GM23338 (cell line): ENCODE data around the gene ATP13A1. TPM values are rescaled to one million over a fixed set of nuclear protein-coding genes. Genes with fewer than 3 reads are reported as not detected.

Experiments used
- ATAC-seq: fragments of 200-7000 bp; cut with Tn5 transposase; 3 replicates; pipeline ENCODE4 v1.9.1; 2020
- DNase-seq: peaks from one replicate; pipeline ENCODE4 v3.0.0-alpha.2; 2015; ENCODE audit warnings: low spot score
- H2AFZ ChIP-seq: fragments of 200-600 bp; sonication (generic); 2 replicates; pipeline ENCODE4 v1.8.0; 2016; ENCODE audit warnings: antibody characterized with exemption, mild to moderate bottlenecking, moderate library complexity
- H3F3A ChIP-seq: fragments of 200-600 bp; sonication (generic); replicated peaks from 2 replicates; pipeline ENCODE4 v1.8.0; 2017; ENCODE audit warnings: antibody characterized with exemption, mixed run types, low read depth
- H3K27ac ChIP-seq: fragments of 200-600 bp; sonication (generic); 2 replicates; pipeline ENCODE4 v1.6.1; 2016; ENCODE audit warnings: low read depth
- H3K27me3 ChIP-seq: fragments of 200-600 bp; sonication (generic); 2 replicates; pipeline ENCODE4 v1.8.0; 2016; ENCODE audit warnings: mild to moderate bottlenecking, mixed run types, moderate library complexity; ENCODE audit not compliant: insufficient read depth
- H3K36me3 ChIP-seq: fragments of 200-600 bp; sonication (generic); 2 replicates; pipeline ENCODE4 v1.8.0; 2016; ENCODE audit warnings: mild to moderate bottlenecking; ENCODE audit not compliant: insufficient read depth
- H3K4me1 ChIP-seq: fragments of 200-600 bp; sonication (generic); 2 replicates; pipeline ENCODE4 v1.8.0; 2016; ENCODE audit warnings: mild to moderate bottlenecking, moderate library complexity; ENCODE audit not compliant: insufficient read depth
- H3K4me2 ChIP-seq: fragments of 200-600 bp; sonication (generic); 2 replicates; pipeline ENCODE4 v1.7.1; 2017; ENCODE audit warnings: mixed run types
- H3K4me3 ChIP-seq: fragments of 200-600 bp; sonication (generic); 2 replicates; pipeline ENCODE4 v1.6.1; 2016; ENCODE audit warnings: mixed run types
- H3K79me2 ChIP-seq: fragments of 200-600 bp; sonication (generic); replicated peaks from 2 replicates; pipeline ENCODE4 v1.8.0; 2017; ENCODE audit warnings: mild to moderate bottlenecking; ENCODE audit not compliant: insufficient read depth
- H3K9me2 ChIP-seq: fragments of 200-600 bp; sonication (generic); 2 replicates; pipeline ENCODE4 v1.8.0; 2017; ENCODE audit not compliant: insufficient read depth
- H4K20me1 ChIP-seq: fragments of 200-600 bp; sonication (generic); replicated peaks from 2 replicates; pipeline ENCODE4 v1.8.0; 2017; ENCODE audit warnings: mild to moderate bottlenecking; ENCODE audit not compliant: insufficient read depth
- H3K27ac Mint-ChIP-seq: 2 replicates; pipeline ENCODE4 v1.8.0; 2020; ENCODE audit warnings: inconsistent platforms, mild to moderate bottlenecking, moderate library complexity, mixed read lengths
- H3K27me3 Mint-ChIP-seq: 3 replicates; pipeline ENCODE4 v1.8.0; 2022; ENCODE audit warnings: low read depth, mild to moderate bottlenecking, moderate library complexity, mixed read lengths, inconsistent platforms; ENCODE audit not compliant: insufficient read depth, poor library complexity
- H3K36me3 Mint-ChIP-seq: 3 replicates; pipeline ENCODE4 v1.8.0; 2021; ENCODE audit warnings: low read depth, mild to moderate bottlenecking, inconsistent platforms, moderate library complexity, mixed read lengths
- H3K4me1 Mint-ChIP-seq: 3 replicates; pipeline ENCODE4 v1.8.0; 2020; ENCODE audit warnings: mild to moderate bottlenecking, inconsistent platforms, mixed read lengths
- H3K4me3 Mint-ChIP-seq: 3 replicates; pipeline ENCODE4 v1.8.0; 2021; ENCODE audit warnings: moderate library complexity, mild to moderate bottlenecking, inconsistent platforms, mixed read lengths
- H3K9me3 Mint-ChIP-seq: 3 replicates; pipeline ENCODE4 v1.8.0; 2020; ENCODE audit warnings: moderate library complexity, mild to moderate bottlenecking, inconsistent platforms, mixed read lengths
- CREB1 ChIP-seq: fragments of 250-450 bp; sonication (Bioruptor Pico); IDR thresholded peaks from 2 replicates; pipeline ENCODE4 v1.5.0; 2020; ENCODE audit warnings: low read depth, mild to moderate bottlenecking, moderate library complexity
- EZH2phosphoT487 ChIP-seq: fragments of 200-600 bp; sonication (generic); IDR thresholded peaks from one replicate; pipeline ENCODE4 v1.8.1; 2018; ENCODE audit warnings: antibody characterized with exemption; ENCODE audit not compliant: unreplicated experiment
- NANOG ChIP-seq: IDR thresholded peaks from 2 replicates; pipeline ENCODE4 v1.6.1; 2016; ENCODE audit warnings: antibody characterized with exemption, borderline replicate concordance
- ZNF114 ChIP-seq: fragments of 250-450 bp; sonication (Bioruptor Pico); IDR thresholded peaks from 2 replicates; pipeline ENCODE4 v1.5.0; 2020; ENCODE audit warnings: mild to moderate bottlenecking, moderate library complexity
- ZNF331 ChIP-seq: fragments of 250-450 bp; sonication (Bioruptor Pico); IDR thresholded peaks from 2 replicates; pipeline ENCODE4 v1.5.0; 2020; ENCODE audit warnings: low read depth, mild to moderate bottlenecking, moderate library complexity
- polyA plus RNA-seq: library from polyadenylated mRNA; unstranded; fragments of >200 nt; fragmentation: Nextera tagmentation; extraction: Ambion mirVana; gene quantifications from 2 replicates; pipeline ENCODE4 v1.2.1, GENCODE V29; 2016
- total RNA-seq: library from RNA; depleted of rRNA; stranded (reverse); fragments of >200 nt; shearing (Covaris generic); gene quantifications from 2 replicates; pipeline ENCODE4 v1.2.3, GENCODE V29; 2014
- TF ChIP-seq, protein P1 (sequence below): IDR thresholded peaks from one replicate; pipeline ENCODE4 v1.6.1; 2018; ENCODE audit warnings: antibody characterized with exemption; ENCODE audit not compliant: unreplicated experiment
- TF ChIP-seq, protein P2 (sequence below): IDR thresholded peaks from 2 replicates; pipeline ENCODE4 v1.6.1; 2016; ENCODE audit warnings: antibody characterized with exemption

The ATP13A1 gene
- total and polyA plus RNA-seq, 2 experiments from 2014 or later = 38.1 to 307 TPM

DNA sequence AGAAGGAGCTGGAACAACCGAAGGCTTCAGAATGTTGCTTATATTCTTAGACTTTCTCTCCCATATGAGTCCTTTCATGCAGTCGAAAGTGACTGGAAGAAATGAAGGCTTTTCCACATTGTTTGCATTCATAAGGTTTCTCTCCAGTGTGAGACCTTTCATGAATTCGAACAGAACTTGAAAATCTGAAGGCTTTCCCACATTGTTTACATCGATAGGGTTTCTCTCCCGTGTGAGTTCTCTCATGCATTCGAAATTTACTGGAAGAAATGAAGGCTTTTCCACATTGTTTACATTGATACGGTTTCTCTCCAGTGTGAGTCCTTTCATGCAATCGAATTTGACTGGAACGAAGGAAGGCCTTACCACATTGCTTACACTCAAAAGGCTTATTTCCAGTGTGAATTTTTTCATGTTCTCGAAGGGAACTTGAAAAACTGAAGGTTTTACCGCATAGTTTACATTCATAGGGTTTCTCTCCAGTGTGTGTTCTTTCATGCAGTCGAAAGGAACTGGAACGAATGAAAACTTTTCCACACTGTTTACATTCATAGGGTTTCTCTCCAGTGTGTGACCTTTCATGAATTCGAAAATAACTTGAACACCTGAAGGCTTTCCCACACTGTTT lies 47.9 kb upstream of the ATP13A1 start:
- H3K27me3 Mint-ChIP-seq = peaks cover 4% of the 10 kb centered on the region
- peaks cover 57% of the 10 kb centered on the region for H3K36me3 ChIP-seq
- H3K4me1 ChIP-seq = no peaks in the 10 kb centered on the region
- peak; percentile 22 for DNase-seq
- H3K27ac ChIP-seq = no peak overlapping the region
- peaks cover 99% of the 10 kb centered on the region for H3K9me3 Mint-ChIP-seq
- no peak overlapping the region for H3K4me3 Mint-ChIP-seq
- H3K4me1 Mint-ChIP-seq = no peaks in the 10 kb centered on the region
- H3K79me2 ChIP-seq = peaks cover 14% of the 10 kb centered on the region
- peak overlapping the region; percentile 40; the same call in 1 of the 2 replicates for H3K4me3 ChIP-seq
- peaks cover 9% of the 10 kb centered on the region for H3F3A ChIP-seq
- no peak for ATAC-seq
- no peak overlapping the region for H3K27ac Mint-ChIP-seq
- no peak for TF ChIP-seq CREB1
- TF ChIP-seq, protein P1, sequence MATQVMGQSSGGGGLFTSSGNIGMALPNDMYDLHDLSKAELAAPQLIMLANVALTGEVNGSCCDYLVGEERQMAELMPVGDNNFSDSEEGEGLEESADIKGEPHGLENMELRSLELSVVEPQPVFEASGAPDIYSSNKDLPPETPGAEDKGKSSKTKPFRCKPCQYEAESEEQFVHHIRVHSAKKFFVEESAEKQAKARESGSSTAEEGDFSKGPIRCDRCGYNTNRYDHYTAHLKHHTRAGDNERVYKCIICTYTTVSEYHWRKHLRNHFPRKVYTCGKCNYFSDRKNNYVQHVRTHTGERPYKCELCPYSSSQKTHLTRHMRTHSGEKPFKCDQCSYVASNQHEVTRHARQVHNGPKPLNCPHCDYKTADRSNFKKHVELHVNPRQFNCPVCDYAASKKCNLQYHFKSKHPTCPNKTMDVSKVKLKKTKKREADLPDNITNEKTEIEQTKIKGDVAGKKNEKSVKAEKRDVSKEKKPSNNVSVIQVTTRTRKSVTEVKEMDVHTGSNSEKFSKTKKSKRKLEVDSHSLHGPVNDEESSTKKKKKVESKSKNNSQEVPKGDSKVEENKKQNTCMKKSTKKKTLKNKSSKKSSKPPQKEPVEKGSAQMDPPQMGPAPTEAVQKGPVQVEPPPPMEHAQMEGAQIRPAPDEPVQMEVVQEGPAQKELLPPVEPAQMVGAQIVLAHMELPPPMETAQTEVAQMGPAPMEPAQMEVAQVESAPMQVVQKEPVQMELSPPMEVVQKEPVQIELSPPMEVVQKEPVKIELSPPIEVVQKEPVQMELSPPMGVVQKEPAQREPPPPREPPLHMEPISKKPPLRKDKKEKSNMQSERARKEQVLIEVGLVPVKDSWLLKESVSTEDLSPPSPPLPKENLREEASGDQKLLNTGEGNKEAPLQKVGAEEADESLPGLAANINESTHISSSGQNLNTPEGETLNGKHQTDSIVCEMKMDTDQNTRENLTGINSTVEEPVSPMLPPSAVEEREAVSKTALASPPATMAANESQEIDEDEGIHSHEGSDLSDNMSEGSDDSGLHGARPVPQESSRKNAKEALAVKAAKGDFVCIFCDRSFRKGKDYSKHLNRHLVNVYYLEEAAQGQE = no peak
- no peaks in the 10 kb centered on the region for H3K27me3 ChIP-seq
- no peaks in the 10 kb centered on the region for H4K20me1 ChIP-seq
- no peak overlapping the region for H2AFZ ChIP-seq
- H3K9me2 ChIP-seq = no peaks in the 10 kb centered on the region
- H3K4me2 ChIP-seq = no peak overlapping the region
- peaks cover 97% of the 10 kb centered on the region for H3K36me3 Mint-ChIP-seq

DNA sequence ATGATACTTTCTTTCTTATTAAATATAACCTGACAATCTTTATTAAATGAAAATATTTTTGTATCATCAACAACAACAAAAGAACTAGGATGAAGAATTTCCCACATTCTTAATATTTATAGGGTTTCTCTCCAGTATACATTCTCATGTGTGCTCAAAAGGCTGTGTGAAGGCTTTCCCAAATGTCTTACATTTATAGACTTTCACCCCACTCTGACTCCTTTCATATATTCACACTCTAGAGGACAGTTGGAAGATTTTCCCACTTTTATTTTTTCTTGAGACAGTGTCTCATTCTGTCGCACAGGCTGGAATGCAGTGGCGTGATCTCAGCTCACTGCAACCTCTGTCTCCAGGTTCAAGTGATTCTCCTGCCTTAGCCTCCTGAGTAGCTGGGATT lies 47.0 kb upstream of the ATP13A1 start:
- peaks cover 9% of the 10 kb centered on the region for H3F3A ChIP-seq
- no peak overlapping the region for H3K27ac ChIP-seq
- peaks cover 5% of the 10 kb centered on the region for H3K79me2 ChIP-seq
- H2AFZ ChIP-seq = no peak overlapping the region
- no peaks in the 10 kb centered on the region for H3K4me1 Mint-ChIP-seq
- H3K9me2 ChIP-seq = no peaks in the 10 kb centered on the region
- H3K4me1 ChIP-seq = no peaks in the 10 kb centered on the region
- no peak overlapping the region for H3K4me2 ChIP-seq
- no peak for ATAC-seq
- TF ChIP-seq ZNF114 (CRISPR knock-in tag) (no peak), CREB1 (no peak), ZNF331 (CRISPR knock-in tag) (no peak), NANOG (no peak), EZH2phosphoT487 (no peak)
- TF ChIP-seq, protein P2, sequence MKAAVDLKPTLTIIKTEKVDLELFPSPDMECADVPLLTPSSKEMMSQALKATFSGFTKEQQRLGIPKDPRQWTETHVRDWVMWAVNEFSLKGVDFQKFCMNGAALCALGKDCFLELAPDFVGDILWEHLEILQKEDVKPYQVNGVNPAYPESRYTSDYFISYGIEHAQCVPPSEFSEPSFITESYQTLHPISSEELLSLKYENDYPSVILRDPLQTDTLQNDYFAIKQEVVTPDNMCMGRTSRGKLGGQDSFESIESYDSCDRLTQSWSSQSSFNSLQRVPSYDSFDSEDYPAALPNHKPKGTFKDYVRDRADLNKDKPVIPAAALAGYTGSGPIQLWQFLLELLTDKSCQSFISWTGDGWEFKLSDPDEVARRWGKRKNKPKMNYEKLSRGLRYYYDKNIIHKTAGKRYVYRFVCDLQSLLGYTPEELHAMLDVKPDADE = no peak
- peaks cover 95% of the 10 kb centered on the region for H3K36me3 Mint-ChIP-seq
- H3K27me3 Mint-ChIP-seq = peaks cover 4% of the 10 kb centered on the region
- peak overlapping the region; percentile 40; the same call in 1 of the 2 replicates for H3K4me3 ChIP-seq
- H3K9me3 Mint-ChIP-seq = peaks cover 100% of the 10 kb centered on the region
- H3K27ac Mint-ChIP-seq = no peak overlapping the region
- H3K4me3 Mint-ChIP-seq = no peak overlapping the region
- H4K20me1 ChIP-seq = no peaks in the 10 kb centered on the region
- H3K36me3 ChIP-seq = peaks cover 56% of the 10 kb centered on the region
- no peaks in the 10 kb centered on the region for H3K27me3 ChIP-seq
- DNase-seq = no peak
